Cortex of kidney (tissue), 1 donor: ENCODE results near the gene IFT81.
"Not testable (repeated sequence)": the region's sequence is repeated elsewhere in the genome, so short reads cannot be mapped to it uniquely, and the experiment has no call there.

Experiments used
- DNase-seq: peaks from one replicate; lab custom pipeline; 2025; lab: John Stamatoyannopoulos, UW

The IFT81 gene

DNA sequence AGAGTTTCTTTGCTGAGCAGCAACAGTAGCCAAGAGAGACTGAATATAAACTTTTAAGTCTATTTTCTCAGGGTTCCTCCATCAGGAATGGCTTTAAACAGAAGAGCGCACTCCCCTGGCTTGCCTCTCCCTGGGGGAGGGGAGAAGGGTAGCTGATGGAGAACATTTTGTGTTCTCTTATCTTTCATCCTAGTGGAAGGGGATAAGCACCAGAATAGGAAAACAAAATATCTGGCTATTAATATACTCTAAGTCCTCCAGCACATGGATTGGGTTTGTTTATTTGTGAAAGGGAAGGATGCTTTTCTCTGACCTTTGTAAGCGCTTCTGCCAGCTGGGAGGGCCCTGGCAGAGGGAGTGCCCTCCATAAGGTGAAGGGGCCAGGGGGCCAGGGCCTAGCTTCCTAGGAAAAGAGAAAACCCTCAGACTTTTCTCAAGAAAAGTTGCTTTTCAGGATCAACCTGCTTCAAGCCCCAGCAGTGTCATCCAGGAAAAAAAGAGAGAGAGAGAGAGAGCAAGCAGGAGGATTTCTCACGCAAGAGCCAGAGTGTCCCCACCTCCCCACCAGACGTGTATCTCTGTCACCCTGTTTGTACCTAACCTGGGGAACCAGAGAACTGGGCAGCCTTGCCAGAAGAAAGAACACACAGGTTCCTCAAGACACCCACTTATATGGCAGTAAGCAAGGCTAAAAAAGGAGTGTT is 122.6 kb downstream of the IFT81 start:
- no peak for DNase-seq

- DNase-seq, result no peak
Measured at GRCh38 chr12:110247340-110248095, 123.4 kb downstream of the IFT81 start.

GRCh38 chr12:110248096-110248447 is 123.9 kb downstream of the IFT81 start:
- no peak for DNase-seq

DNA sequence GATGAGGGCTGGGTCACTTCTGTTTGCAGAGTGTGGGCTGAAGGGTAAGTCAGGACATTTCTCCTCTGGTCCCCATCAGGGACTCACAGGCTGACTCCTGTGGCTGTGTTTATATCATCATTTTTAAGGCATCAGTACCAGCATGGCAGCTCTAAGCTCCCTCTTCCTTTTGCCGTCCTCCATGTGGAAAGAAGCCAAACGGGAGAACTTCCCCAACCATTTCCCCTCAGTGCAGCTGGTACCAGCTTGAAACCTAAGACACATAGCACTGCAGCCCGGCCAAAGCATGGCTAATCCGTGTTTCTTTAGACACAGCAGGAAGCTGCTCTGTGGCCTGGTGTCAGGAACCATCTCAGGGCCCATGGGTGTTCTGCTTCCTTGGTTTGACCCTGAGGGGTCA is 124.9 kb downstream of the IFT81 start:
- no peak for DNase-seq

DNA sequence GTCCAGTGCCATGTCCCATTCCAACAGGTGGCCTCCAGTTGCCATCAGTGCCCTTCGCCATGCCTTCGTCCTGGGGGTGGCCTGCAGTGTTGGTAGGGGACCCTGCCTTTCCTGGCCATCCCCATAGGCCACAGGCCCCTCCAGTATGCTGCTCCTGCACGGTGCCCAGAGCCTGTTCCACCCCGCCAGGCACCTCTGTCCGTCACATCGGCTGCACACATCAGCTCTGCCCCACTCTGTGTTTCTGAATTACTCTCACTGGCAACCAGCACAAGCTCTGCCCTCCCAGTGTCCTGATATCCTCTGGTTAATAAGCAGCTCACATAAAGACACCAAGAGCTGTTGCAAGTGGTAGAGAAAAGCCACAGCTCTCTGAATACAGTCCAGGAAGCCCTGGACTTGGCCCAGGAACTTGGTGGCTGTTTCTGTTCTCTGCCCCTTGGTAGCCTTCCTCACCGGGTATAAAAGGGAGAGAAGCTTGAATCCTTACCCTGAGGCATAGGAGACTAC is 125.6 kb downstream of the IFT81 start:
- DNase-seq, result no peak

- DNase-seq, result no peak
Measured at GRCh38 chr12:110251381-110251780, 127.2 kb downstream of the IFT81 start.

DNA sequence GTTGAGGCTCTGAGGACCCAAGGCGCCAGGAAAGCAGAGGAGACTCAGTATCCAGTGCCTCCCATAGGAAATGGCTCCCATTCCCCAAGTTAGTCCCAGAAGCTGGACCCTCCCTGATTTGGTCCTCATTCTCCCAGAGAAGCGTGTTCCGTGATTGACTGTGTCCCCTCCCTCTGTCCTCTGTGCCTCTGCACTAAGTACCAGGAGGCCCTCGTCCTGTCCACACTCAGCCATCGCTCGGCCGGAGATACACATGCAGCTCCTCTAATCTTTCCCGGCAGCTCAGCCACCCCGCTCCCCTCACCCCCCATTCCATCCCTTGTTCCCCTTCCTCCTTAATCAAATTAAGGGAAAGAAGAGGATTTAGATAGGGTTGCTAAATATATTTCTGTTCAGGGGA is 128.6 kb downstream of the IFT81 start:
- DNase-seq, result no peak

GRCh38 chr12:110253176-110253575 is 129.0 kb downstream of the IFT81 start:
- DNase-seq, result no peak

DNA sequence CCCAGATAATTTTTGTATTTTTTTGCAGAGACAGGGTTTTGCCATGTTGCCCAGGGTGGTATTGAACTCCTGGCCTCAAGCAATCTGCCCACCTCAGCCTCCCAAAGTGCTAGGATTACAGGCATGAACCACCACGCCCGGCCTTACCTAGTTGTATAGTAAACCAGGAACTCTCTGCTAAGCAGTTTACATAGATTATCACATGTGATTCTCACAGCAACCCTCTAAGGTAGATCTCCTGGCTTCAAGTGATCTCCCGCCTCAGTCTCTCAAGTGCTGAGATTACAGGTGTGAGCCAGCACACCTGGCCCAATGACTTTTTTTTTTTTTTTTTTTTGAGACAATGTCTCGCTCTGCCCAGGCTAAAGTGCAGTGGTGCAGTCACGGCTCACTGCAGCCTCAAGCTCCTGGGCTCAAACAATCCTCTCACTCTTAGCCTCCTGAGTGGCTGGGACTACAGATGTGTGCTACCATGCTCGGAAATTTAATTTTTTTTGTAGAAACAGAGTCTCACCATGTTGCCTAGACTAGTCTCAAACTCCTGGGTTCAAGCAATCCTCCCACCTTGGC is 130.9 kb downstream of the IFT81 start:
- no peak for DNase-seq

DNA sequence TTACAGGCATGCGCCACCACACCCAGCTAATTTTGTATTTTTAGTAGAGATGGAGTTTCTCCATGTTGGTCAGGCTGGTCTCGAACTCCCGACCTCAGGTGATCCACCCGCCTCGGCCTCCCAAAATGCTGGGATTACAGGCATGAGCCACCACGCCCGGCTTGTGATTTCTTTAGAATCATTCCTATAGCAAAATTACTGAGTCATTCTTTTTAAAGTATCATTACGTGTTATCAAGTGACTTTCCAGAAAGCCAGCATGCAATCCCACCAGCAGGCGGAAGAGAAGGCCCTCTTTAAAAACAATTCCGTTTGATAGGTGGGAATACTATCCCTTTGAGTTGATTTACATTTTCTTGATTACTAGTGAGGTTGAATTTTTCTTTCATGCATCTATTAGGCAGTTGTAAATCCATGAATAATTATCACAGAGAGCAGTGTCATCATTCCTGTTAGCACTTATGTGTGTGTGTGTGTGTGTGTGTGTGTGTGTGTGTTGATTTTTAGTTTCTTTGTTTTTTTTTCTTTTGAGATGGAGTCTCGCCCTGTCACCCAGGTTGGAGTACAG is 131.8 kb downstream of the IFT81 start:
- DNase-seq, result not testable (repeated sequence)

- DNase-seq, result no peak
Measured at GRCh38 chr12:110256780-110257431, 132.7 kb downstream of the IFT81 start.

GRCh38 chr12:110258466-110258865 is 134.3 kb downstream of the IFT81 start:
- no peak for DNase-seq

DNA sequence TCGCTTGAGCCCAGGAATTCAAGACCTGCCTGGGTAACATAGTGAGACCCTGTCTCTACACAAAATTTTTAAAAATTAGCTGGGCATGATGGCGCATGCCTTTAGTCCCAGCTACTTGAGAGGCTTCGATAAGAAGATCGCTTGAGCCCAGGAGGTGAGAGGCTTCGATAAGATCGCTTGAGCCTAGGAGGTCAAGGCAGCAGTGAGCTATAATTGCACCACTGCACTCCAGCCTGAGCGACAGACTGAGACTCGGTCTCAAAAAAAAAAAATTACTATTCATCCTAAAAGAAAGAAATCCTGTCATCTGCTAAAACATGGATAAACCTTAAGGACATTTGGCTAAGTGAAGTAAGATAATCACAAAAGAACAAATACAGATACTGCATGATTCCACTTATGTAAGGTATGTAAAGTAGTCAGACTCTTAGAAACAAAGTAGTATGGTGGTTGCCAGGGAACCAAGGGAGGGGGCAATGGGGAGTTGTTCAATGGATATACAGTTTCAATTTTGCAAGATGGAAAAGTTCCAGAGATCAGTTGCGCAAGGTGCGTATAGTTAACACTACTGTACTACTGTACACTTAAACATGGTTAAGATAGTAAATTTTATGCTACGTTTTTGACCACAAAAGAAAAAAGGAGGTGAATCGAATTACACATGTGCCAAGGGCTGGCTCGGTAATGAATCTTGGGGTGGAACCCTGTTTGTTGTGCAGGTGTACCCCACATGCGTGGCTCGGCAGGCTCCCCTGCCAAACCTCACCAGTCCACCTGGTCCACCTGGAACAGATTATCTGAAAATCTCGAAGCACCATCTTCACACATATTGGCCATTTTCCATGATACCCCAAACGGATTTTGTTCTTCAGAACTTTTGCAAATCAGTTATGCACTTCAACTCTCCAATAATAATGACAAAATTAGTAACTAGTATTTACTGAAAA is 138.6 kb downstream of the IFT81 start:
- no peak for DNase-seq

- no peak for DNase-seq
Measured at GRCh38 chr12:110266381-110266960, 142.3 kb downstream of the IFT81 start.

DNA sequence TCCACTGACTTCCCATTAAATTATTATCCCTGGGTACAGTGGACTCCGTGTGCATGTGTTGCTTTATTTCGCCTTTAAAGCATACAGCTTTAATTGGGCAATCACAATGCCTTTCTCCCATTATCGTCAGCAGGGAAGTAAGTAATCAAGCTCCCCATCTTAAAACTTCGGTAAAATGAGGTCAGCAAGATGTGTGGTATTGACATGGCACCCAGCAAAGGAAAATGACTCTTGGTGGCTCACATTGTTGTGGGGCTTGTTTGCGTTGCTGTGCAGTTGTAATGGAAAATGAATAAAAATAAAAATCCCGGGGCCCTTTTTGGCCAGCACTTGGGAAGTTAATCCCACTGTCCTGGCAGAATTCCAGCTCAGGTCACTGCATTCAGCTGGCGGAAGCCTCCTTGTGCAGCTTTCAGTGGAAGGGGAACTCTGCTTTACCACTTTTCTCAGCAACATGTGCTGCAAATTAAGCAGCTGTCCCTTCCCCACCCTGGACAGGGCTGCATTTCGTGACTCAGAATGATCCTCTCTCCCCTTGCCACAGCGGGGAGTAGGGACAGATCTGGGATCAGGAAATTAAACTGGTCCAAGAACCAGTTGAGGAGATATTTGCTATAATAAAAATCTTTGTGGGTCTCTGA is 142.9 kb downstream of the IFT81 start:
- DNase-seq, result no peak
